ENCODE results near the gene ZRANB1. TPM values are rescaled to one million over a fixed set of nuclear protein-coding genes. Genes with fewer than 3 reads are reported as not detected.

ZRANB1 gene
- total RNA-seq, 1 donor from 2014 or later, result 24.0 TPM

- Mint-ChIP-seq H3K27me3 (ENCODE audit: low read depth) (no peaks in the 10 kb centered on the region), H3K27ac (ENCODE audit: unreplicated experiment) (no peak overlapping the region), H3K9me3 (no peaks in the 10 kb centered on the region), H3K4me1 (peaks cover 17% of the 10 kb centered on the region), H3K36me3 (ENCODE audit: low read depth) (no peaks in the 10 kb centered on the region), H3K4me3 (no peak overlapping the region)
- no peak for TF ChIP-seq CTCF (conservative IDR thresholded peaks at IDR 0.05)
- no peak for DNase-seq (ENCODE audit: low read depth, low spot score)
Observed at GRCh38 chr10:124957404-124957947, 15.6 kb downstream of the ZRANB1 start.

- no peaks in the 10 kb centered on the region for H3K9me3 Mint-ChIP-seq
- DNase-seq (ENCODE audit: low read depth, low spot score), result no peak
- no peak for TF ChIP-seq CTCF (conservative IDR thresholded peaks at IDR 0.05)
- no peaks in the 10 kb centered on the region for H3K36me3 Mint-ChIP-seq (ENCODE audit: low read depth)
- no peak overlapping the region for H3K27ac Mint-ChIP-seq (ENCODE audit: unreplicated experiment)
- H3K4me1 Mint-ChIP-seq, result peaks cover 20% of the 10 kb centered on the region
- H3K4me3 Mint-ChIP-seq, result no peak overlapping the region
- no peaks in the 10 kb centered on the region for H3K27me3 Mint-ChIP-seq (ENCODE audit: low read depth)
Observed at GRCh38 chr10:124959564-124959963, 17.6 kb downstream of the ZRANB1 start.

- TF ChIP-seq CTCF (conservative IDR thresholded peaks at IDR 0.05), result no peak
- Mint-ChIP-seq H3K9me3 (no peaks in the 10 kb centered on the region), H3K4me3 (no peak overlapping the region), H3K36me3 (ENCODE audit: low read depth) (no peaks in the 10 kb centered on the region), H3K27ac (ENCODE audit: unreplicated experiment) (no peak overlapping the region), H3K4me1 (peaks cover 12% of the 10 kb centered on the region), H3K27me3 (ENCODE audit: low read depth) (no peaks in the 10 kb centered on the region)
- no peak for DNase-seq (ENCODE audit: low read depth, low spot score)
Observed at GRCh38 chr10:124961248-124961570, 19.3 kb downstream of the ZRANB1 start.

- Mint-ChIP-seq H3K9me3 (no peaks in the 10 kb centered on the region), H3K4me3 (no peak overlapping the region), H3K36me3 (ENCODE audit: low read depth) (peaks cover 5% of the 10 kb centered on the region), H3K27ac (ENCODE audit: unreplicated experiment) (no peak overlapping the region), H3K27me3 (ENCODE audit: low read depth) (no peaks in the 10 kb centered on the region), H3K4me1 (peaks cover 6% of the 10 kb centered on the region)
- DNase-seq (ENCODE audit: low read depth, low spot score), result no peak
- no peak for TF ChIP-seq CTCF (conservative IDR thresholded peaks at IDR 0.05)
Observed at GRCh38 chr10:124962421-124962820, 20.5 kb downstream of the ZRANB1 start.

- no peak for TF ChIP-seq CTCF (conservative IDR thresholded peaks at IDR 0.05)
- DNase-seq (ENCODE audit: low read depth, low spot score), result no peak
- Mint-ChIP-seq H3K27ac (ENCODE audit: unreplicated experiment) (no peak overlapping the region), H3K9me3 (no peaks in the 10 kb centered on the region), H3K4me1 (peaks cover 3% of the 10 kb centered on the region), H3K27me3 (ENCODE audit: low read depth) (no peaks in the 10 kb centered on the region), H3K36me3 (ENCODE audit: low read depth) (peaks cover 10% of the 10 kb centered on the region), H3K4me3 (no peak overlapping the region)
Observed at GRCh38 chr10:124963866-124964720, 22.2 kb downstream of the ZRANB1 start.
